ENCODE measurements around the gene SLC2A3. TPM values are rescaled to one million over a fixed set of nuclear protein-coding genes. Genes with fewer than 3 reads are reported as not detected.
"Not testable (repeated sequence)": the region's sequence is repeated elsewhere in the genome, so short reads cannot be mapped to it uniquely, and the experiment has no call there.

The SLC2A3 gene
- total RNA-seq, 4 donors from 2014 or later = 7.3 to 16.7 (median 9.6) TPM

DNA sequence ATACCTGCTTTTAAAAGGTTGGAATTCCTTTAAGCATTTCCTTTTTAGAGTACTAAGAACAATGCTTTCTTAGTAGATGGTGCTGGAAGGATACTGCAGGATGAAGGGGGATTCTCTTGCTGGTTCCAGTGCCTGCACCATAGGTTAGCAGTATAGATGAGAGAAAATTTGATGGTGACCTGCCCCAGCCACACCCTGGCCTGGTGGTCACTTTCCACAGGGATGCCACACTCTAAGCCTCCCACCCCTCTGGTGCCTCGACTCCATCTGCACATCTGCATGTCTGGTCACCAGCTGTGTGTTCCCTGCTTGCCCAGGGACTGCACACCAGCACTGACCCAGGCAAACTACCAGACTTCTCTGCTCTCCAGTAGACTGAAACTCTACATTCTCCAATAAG is 19.1 kb downstream of the SLC2A3 start:
- TF ChIP-seq, protein P1, sequence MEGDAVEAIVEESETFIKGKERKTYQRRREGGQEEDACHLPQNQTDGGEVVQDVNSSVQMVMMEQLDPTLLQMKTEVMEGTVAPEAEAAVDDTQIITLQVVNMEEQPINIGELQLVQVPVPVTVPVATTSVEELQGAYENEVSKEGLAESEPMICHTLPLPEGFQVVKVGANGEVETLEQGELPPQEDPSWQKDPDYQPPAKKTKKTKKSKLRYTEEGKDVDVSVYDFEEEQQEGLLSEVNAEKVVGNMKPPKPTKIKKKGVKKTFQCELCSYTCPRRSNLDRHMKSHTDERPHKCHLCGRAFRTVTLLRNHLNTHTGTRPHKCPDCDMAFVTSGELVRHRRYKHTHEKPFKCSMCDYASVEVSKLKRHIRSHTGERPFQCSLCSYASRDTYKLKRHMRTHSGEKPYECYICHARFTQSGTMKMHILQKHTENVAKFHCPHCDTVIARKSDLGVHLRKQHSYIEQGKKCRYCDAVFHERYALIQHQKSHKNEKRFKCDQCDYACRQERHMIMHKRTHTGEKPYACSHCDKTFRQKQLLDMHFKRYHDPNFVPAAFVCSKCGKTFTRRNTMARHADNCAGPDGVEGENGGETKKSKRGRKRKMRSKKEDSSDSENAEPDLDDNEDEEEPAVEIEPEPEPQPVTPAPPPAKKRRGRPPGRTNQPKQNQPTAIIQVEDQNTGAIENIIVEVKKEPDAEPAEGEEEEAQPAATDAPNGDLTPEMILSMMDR (IDR thresholded peaks at IDR 0.05) = no peak
- TF ChIP-seq EP300 (IDR thresholded peaks at IDR 0.05) = no peak
- TF ChIP-seq POLR2AphosphoS5 (IDR thresholded peaks at IDR 0.05) = no peak
- TF ChIP-seq POLR2A (IDR thresholded peaks at IDR 0.05) = no peak
- Histone ChIP-seq H3K27me3 (no peaks in the 10 kb centered on the region), H3K4me1 (peaks cover 6% of the 10 kb centered on the region), H3K27ac (no peak overlapping the region), H3K4me3 (no peak overlapping the region), H3K36me3 (peaks cover 14% of the 10 kb centered on the region), H3K9me3 (no peaks in the 10 kb centered on the region)
- DNase-seq (ENCODE audit: low spot score in 2 of 2) = no peak
- 45% methylated on average over 1 of the region's 1 CpG for WGBS

DNA sequence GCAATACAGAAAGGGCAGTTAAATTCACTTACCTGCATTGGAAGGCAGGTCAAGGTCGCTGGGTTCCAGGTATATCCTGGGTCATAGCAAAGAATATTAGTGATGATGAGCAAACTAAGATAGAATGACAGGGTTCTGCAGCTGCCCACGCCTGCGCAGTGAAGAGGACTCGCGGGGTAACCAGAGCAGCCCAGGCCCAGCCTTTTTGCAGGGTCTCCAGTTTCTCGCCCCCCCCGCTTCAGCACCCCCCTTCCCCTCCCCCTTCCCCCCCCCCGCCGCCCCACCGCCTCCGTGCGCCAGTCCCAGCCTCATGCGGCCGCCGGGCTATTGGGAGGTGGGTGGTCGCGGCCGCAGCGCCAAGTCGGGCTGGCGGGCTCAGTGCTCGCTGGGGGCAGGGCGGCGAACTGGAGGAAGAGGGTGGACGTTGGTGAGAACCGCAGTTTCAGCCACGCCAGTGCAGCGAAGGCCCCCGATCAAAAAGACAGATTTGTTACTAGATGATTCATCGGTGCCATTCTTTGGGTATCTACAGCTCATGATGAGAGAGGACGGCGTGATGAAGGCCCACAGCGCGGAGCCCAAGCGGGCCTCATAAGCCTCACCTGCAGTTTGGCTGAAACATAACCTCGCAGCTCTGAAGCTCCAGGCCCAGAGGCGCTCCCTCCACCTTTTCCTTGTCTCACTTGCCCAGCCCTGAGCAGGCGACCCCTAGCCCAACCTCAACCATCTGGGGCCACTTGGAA is 20.2 kb downstream of the SLC2A3 start:
- DNase-seq (ENCODE audit: low spot score in 2 of 2) = no peak
- TF ChIP-seq POLR2A (IDR thresholded peaks at IDR 0.05) = no peak
- TF ChIP-seq POLR2AphosphoS5 (IDR thresholded peaks at IDR 0.05) = no peak
- TF ChIP-seq EP300 (IDR thresholded peaks at IDR 0.05) = no peak
- TF ChIP-seq, protein P1 (IDR thresholded peaks at IDR 0.05) = no peak
- Histone ChIP-seq H3K9me3 (no peaks in the 10 kb centered on the region), H3K4me1 (peaks cover 6% of the 10 kb centered on the region), H3K27ac (no peak overlapping the region), H3K4me3 (no peak overlapping the region), H3K36me3 (peaks cover 4% of the 10 kb centered on the region), H3K27me3 (no peaks in the 10 kb centered on the region)
- WGBS = 31% methylated on average over 20 of the region's 38 CpGs

DNA sequence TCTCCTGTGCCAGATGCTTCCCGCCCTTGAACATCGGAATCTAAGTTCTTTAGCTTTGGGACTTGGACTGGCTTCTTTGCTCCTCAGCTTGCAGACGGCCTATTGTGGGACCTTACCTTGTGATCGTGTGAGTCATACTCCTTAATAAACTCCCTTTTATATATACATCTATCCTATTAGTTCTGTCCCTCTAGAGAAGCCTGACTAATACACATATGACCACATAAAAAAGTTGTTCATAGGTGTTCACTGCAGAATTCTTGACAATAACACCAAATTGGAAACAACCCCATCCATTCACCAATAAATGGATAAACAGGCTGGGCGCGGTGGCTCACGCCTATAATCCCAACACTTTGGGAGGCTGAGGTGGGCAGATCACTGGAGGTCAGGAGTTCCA is 25.9 kb downstream of the SLC2A3 start:
- H3K27me3 ChIP-seq; H3K27ac ChIP-seq; H3K4me3 ChIP-seq; H3K4me1 ChIP-seq; H3K36me3 ChIP-seq; DNase-seq (ENCODE audit: low spot score in 2 of 2); H3K9me3 ChIP-seq: not testable (repeated sequence)
- 78% methylated on average over 7 of the region's 7 CpGs for WGBS

DNA sequence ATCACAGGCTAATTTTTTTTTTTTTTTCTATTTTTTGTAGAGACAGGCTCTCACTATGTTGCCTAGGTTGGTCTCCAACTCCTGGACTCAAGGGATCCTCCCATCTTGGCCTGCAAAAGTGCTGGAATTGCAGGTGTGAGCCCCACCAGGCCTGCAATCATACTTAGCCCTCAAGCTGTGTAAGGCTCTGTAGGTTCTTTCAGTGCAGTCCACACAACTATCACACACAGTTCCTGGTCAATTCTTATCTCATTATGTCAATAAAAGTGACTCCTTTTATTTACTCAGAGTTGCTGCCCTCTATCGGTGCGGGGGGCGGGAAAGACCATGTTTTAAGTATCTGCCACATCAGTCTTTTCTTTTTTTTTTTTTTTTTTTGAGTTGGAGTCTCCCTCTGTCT is 29.0 kb downstream of the SLC2A3 start:
- DNase-seq (ENCODE audit: low spot score in 2 of 2) = no peak
- no peaks in the 10 kb centered on the region for H3K36me3 ChIP-seq
- H3K4me1 ChIP-seq = no peaks in the 10 kb centered on the region
- WGBS = 57% methylated on average over 3 of the region's 3 CpGs
- H3K9me3 ChIP-seq = no peaks in the 10 kb centered on the region
- no peaks in the 10 kb centered on the region for H3K27me3 ChIP-seq
- no peak overlapping the region for H3K27ac ChIP-seq
- no peak overlapping the region for H3K4me3 ChIP-seq
- no peak for TF ChIP-seq POLR2A (IDR thresholded peaks at IDR 0.05)

DNA sequence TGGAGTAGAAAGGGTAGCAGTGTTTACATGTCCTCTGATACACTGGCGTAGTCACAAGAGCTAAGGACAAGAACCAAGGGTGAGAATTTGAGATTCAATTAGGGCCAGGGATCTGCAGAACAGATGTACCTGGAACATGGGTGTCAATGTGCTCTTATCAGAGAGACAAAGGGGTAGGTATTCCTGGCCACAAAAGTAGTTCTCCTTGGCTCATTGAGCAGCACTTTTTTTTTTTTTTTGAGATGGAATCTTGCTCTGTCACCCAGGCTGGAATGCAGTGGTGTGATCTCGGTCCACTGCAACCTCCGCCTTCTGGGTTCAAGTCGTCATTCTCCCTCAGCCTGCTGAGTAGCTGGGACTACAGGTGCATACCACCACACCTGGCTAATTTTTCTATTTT is 29.7 kb downstream of the SLC2A3 start:
- H3K27ac ChIP-seq; DNase-seq (ENCODE audit: low spot score in 2 of 2); H3K36me3 ChIP-seq; H3K4me3 ChIP-seq; H3K27me3 ChIP-seq; H3K4me1 ChIP-seq; H3K9me3 ChIP-seq: not testable (repeated sequence)
- 91% methylated on average over 4 of the region's 4 CpGs for WGBS

DNA sequence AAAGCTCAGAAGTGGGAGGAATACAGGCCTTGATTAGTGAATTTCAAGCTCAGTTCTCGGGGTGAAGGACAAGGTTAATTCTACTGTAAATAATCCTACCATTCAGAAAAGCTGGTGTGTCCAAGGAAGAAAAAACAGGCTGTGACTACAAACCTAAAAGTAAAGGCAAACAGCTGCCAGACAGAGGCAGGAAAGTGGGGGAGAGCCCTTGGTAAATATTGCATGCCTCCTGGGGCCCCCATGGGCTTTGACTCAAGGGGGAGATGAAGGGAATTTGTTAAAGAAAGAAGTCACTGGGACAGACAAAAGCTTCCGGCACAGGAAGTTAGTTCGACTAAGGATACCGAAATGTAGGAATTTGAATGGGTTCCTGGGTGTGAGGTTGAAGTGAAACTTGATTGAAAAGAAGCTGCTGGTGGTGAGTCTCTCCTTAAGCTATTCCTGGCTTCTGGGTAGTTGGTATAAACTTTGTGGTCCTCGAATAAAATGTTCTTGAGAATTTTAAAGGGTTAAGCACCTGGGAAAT is 30.3 kb downstream of the SLC2A3 start:
- not testable (repeated sequence) for DNase-seq (ENCODE audit: low spot score in 2 of 2); H3K9me3 ChIP-seq; H3K36me3 ChIP-seq; H3K4me3 ChIP-seq; H3K4me1 ChIP-seq; H3K27me3 ChIP-seq; H3K27ac ChIP-seq
- WGBS = 45% methylated on average over 5 of the region's 5 CpGs

DNA sequence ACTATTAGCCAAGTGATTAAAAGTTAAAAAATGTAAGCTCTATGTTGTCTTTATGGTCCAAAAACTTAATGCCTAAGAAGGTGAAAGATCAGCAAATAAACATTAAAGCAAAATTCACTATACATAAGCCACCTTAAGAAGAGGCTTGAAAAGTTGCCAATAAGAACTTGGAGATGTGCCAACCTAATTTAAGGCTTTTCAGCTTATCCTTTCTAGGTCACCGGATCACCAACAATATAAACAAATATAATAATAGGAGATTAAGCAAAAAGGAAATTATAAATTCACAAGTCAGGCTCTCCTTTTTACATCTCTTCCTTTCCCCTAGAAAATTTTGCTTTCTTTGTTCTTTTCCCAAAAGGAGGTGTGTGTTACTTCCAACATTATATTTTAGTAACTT is 30.9 kb downstream of the SLC2A3 start:
- DNase-seq (ENCODE audit: low spot score in 2 of 2) = no peak
- no peaks in the 10 kb centered on the region for H3K27me3 ChIP-seq
- no peaks in the 10 kb centered on the region for H3K9me3 ChIP-seq
- H3K4me1 ChIP-seq = no peaks in the 10 kb centered on the region
- H3K27ac ChIP-seq = no peak overlapping the region
- H3K4me3 ChIP-seq = no peak overlapping the region
- 8% methylated on average over 1 of the region's 1 CpG for WGBS
- TF ChIP-seq POLR2AphosphoS5 (IDR thresholded peaks at IDR 0.05) (no peak), POLR2A (IDR thresholded peaks at IDR 0.05) (no peak), EP300 (IDR thresholded peaks at IDR 0.05) (no peak)
- TF ChIP-seq, protein P1 (IDR thresholded peaks at IDR 0.05) = no peak
- no peaks in the 10 kb centered on the region for H3K36me3 ChIP-seq

DNA sequence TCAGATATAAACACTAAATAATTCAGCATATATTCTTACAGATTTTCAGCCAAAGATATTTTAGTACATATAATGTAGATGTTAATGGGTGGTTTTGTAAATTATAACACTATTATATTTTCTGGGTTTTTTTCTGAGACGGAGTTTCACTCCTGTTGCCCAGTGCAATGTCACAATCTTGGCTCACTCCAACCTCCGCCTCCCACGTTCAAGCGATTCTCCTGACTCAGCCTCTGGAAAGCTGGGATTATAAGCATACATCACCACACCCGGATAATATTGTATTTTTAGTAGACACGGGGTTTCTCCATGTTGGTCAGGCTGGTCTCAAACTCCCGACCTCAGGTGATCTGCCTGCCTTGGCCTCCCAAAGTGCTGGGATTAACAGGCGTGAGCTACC is 33.6 kb downstream of the SLC2A3 start:
- H3K27ac ChIP-seq; H3K36me3 ChIP-seq; H3K4me3 ChIP-seq; DNase-seq (ENCODE audit: low spot score in 2 of 2); H3K4me1 ChIP-seq; H3K27me3 ChIP-seq; H3K9me3 ChIP-seq: not testable (repeated sequence)
- 72% methylated on average over 8 of the region's 8 CpGs for WGBS

Data from suprapubic skin (tissue), 4 donors.